Transverse colon (tissue), 4 donors: ENCODE results near the gene H2AZ1.

Source experiments
- EP300 ChIP-seq: sonication (generic); formaldehyde crosslinking; IDR thresholded peaks from one replicate; pipeline ENCODE4 v1.6.1; 2017; ENCODE audit warnings: antibody characterized with exemption, low read depth
- POLR2A ChIP-seq: fragments of 450-650 bp; IDR thresholded peaks from one replicate; pipeline ENCODE4 v1.6.1; 2016; ENCODE audit warnings: antibody characterized with exemption, mild to moderate bottlenecking, moderate library complexity
- POLR2AphosphoS5 ChIP-seq, 3 donors: sonication (generic); formaldehyde crosslinking; IDR thresholded peaks; one replicate each; pipeline ENCODE4 v1.6.1; 2016; ENCODE audit warnings: antibody characterized with exemption in 3 of 3
- TF ChIP-seq, protein P1 (sequence below), 5 experiments: fragments of 200-600 bp in 3 of 5; fragments of 450-650 bp in 2 of 5; sonication (generic) in 3 of 5; IDR thresholded peaks; 1 replicate in 2 of 5; 2 replicates in 3 of 5; pipeline ENCODE4 v1.5.1; 2016 to 2017; ENCODE audit warnings: antibody characterized with exemption in 5 of 5, inconsistent platforms in 3 of 5, mild to moderate bottlenecking in 2 of 5, moderate library complexity in 1 of 5

- TF ChIP-seq, protein P1, sequence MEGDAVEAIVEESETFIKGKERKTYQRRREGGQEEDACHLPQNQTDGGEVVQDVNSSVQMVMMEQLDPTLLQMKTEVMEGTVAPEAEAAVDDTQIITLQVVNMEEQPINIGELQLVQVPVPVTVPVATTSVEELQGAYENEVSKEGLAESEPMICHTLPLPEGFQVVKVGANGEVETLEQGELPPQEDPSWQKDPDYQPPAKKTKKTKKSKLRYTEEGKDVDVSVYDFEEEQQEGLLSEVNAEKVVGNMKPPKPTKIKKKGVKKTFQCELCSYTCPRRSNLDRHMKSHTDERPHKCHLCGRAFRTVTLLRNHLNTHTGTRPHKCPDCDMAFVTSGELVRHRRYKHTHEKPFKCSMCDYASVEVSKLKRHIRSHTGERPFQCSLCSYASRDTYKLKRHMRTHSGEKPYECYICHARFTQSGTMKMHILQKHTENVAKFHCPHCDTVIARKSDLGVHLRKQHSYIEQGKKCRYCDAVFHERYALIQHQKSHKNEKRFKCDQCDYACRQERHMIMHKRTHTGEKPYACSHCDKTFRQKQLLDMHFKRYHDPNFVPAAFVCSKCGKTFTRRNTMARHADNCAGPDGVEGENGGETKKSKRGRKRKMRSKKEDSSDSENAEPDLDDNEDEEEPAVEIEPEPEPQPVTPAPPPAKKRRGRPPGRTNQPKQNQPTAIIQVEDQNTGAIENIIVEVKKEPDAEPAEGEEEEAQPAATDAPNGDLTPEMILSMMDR (IDR thresholded peaks at IDR 0.05), result no peak
- TF ChIP-seq POLR2A (no peak), POLR2AphosphoS5 (IDR thresholded peaks at IDR 0.05) (no peak), EP300 (no peak)
These were observed 36.7 kb upstream of the H2AZ1 start for GRCh38 chr4:99986792-99987191.
